Progenitor cell of endocrine pancreas (in vitro differentiated cells): ENCODE data around the gene RPL21. TPM values are rescaled to one million over a fixed set of nuclear protein-coding genes. Genes with fewer than 3 reads are reported as not detected.

Experiments used
- DNase-seq: peaks from one replicate; pipeline ENCODE4 v3.0.0; 2021; ENCODE audit warnings: low spot score; ENCODE audit not compliant: unreplicated experiment
- H3K27ac Mint-ChIP-seq: 2 replicates; pipeline ENCODE4 v1.8.0; 2021; ENCODE audit warnings: mild to moderate bottlenecking, moderate library complexity, mixed read lengths
- H3K27me3 Mint-ChIP-seq: 2 replicates; pipeline ENCODE4 v1.8.0; 2021; ENCODE audit warnings: mixed read lengths
- H3K36me3 Mint-ChIP-seq: 2 replicates; pipeline ENCODE4 v1.8.0; 2022; ENCODE audit warnings: mixed read lengths; ENCODE audit not compliant: insufficient read depth
- H3K4me1 Mint-ChIP-seq: 2 replicates; pipeline ENCODE4 v1.8.0; 2021; ENCODE audit warnings: low read depth, mixed read lengths
- H3K4me3 Mint-ChIP-seq: 2 replicates; pipeline ENCODE4 v1.8.0; 2021; ENCODE audit warnings: low read depth, mild to moderate bottlenecking, moderate library complexity, mixed read lengths
- H3K9me3 Mint-ChIP-seq: 2 replicates; pipeline ENCODE4 v1.8.0; 2021; ENCODE audit warnings: low read depth, mixed read lengths
- long read RNA-seq: library from polyadenylated mRNA; unstranded; transcript quantifications from one replicate; pipeline ENCODE4 v2.0.0, GENCODE V29; 2020
- total RNA-seq: library from RNA; stranded (reverse); gene quantifications from 2 replicates; pipeline ENCODE4 v1.2.1, GENCODE V29; 2021
- TF ChIP-seq, protein P1 (sequence below): fragments of 200-600 bp; sonication (generic); IDR thresholded peaks from one replicate; pipeline ENCODE4 v1.5.0; 2021; ENCODE audit warnings: antibody characterized with exemption, mild to moderate bottlenecking; ENCODE audit not compliant: unreplicated experiment

The RPL21 gene
- total RNA-seq = 720 and 742 TPM in 2 replicates
- long read RNA-seq, transcript RPL21-202 (6 exons, 815 nt) = major isoform, 10 of 32 reads
- long read RNA-seq, partial matches to known transcripts = 5 of 32 reads
- long read RNA-seq, other reads (novel, unspliced or antisense) = 12 of 32 reads

GRCh38 chr13:27251166-27252091, at the start of gene RPL21:
Gene RPL21, plus strand, starts transcription at chr13:27251558. Its CDS starts 2,219 bp downstream, at chr13:27253777.
- Mint-ChIP-seq H3K4me1 (peaks cover 28% of the 10 kb centered on the region), H3K4me3 (peak within 1 kb of the TSS; percentile 95), H3K27ac (peak within 1 kb of the TSS; percentile 100), H3K27me3 (no peaks in the 10 kb centered on the region), H3K9me3 (no peaks in the 10 kb centered on the region), H3K36me3 (peaks cover 11% of the 10 kb centered on the region)
- peak; percentile 68 for DNase-seq
- TF ChIP-seq, protein P1, sequence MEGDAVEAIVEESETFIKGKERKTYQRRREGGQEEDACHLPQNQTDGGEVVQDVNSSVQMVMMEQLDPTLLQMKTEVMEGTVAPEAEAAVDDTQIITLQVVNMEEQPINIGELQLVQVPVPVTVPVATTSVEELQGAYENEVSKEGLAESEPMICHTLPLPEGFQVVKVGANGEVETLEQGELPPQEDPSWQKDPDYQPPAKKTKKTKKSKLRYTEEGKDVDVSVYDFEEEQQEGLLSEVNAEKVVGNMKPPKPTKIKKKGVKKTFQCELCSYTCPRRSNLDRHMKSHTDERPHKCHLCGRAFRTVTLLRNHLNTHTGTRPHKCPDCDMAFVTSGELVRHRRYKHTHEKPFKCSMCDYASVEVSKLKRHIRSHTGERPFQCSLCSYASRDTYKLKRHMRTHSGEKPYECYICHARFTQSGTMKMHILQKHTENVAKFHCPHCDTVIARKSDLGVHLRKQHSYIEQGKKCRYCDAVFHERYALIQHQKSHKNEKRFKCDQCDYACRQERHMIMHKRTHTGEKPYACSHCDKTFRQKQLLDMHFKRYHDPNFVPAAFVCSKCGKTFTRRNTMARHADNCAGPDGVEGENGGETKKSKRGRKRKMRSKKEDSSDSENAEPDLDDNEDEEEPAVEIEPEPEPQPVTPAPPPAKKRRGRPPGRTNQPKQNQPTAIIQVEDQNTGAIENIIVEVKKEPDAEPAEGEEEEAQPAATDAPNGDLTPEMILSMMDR = no peak

- Mint-ChIP-seq H3K9me3 (peaks cover 6% of the 10 kb centered on the region), H3K27me3 (no peaks in the 10 kb centered on the region), H3K36me3 (no peaks in the 10 kb centered on the region), H3K27ac (no peak overlapping the region), H3K4me3 (no peak overlapping the region), H3K4me1 (peaks cover 7% of the 10 kb centered on the region)
- TF ChIP-seq, protein P1 = no peak
- DNase-seq = no peak
These were observed 49.7 kb upstream of the RPL21 start for GRCh38 chr13:27201661-27202060.

DNA sequence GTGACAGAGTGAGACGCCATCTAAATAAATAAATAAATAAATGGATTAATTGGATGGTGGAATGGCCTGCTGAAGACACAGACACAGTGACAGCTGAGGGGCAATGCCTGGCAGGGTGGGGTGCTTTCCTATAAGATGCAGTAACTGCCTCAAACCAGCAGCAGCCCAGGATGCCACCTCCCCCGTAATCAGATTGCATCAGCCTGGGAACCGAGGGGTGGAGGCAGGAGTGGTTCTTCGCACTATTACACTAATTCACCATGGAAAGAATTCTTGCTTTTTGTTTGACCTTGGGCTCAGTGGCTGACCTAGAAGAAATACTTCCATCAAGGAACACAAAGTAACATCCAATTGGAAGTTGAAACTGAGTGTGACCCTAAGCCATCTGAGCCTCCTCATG, 48.2 kb upstream of the RPL21 start:
- Mint-ChIP-seq H3K27me3 (no peaks in the 10 kb centered on the region), H3K27ac (no peak overlapping the region), H3K4me1 (peaks cover 18% of the 10 kb centered on the region), H3K4me3 (no peak overlapping the region), H3K36me3 (peaks cover 2% of the 10 kb centered on the region), H3K9me3 (peaks cover 3% of the 10 kb centered on the region)
- TF ChIP-seq, protein P1 = no peak
- no peak for DNase-seq

- TF ChIP-seq, protein P1 = no peak
- DNase-seq = no peak
- peaks cover 7% of the 10 kb centered on the region for H3K9me3 Mint-ChIP-seq
- peaks cover 18% of the 10 kb centered on the region for H3K4me1 Mint-ChIP-seq
- H3K27ac Mint-ChIP-seq = no peak overlapping the region
- no peak overlapping the region for H3K4me3 Mint-ChIP-seq
- H3K36me3 Mint-ChIP-seq = peaks cover 2% of the 10 kb centered on the region
- no peaks in the 10 kb centered on the region for H3K27me3 Mint-ChIP-seq
These were observed 47.5 kb upstream of the RPL21 start for GRCh38 chr13:27203854-27204253.

- Mint-ChIP-seq H3K36me3 (peaks cover 12% of the 10 kb centered on the region), H3K4me1 (peaks cover 11% of the 10 kb centered on the region), H3K9me3 (peaks cover 15% of the 10 kb centered on the region), H3K4me3 (no peak overlapping the region), H3K27ac (no peak overlapping the region), H3K27me3 (no peaks in the 10 kb centered on the region)
- DNase-seq = no peak
- TF ChIP-seq, protein P1 = no peak
These were observed 42.8 kb upstream of the RPL21 start for GRCh38 chr13:27208514-27208913.
